HG02973 (cell line): ENCODE data around the gene GALNT6.
A peak's percentile ranks its signal among the peaks of the same experiment; 100 is the strongest.
"Not testable (repeated sequence)": the region's sequence is repeated elsewhere in the genome, so short reads cannot be mapped to it uniquely, and the experiment has no call there.

Experiments used
- ATAC-seq: cut with Tn5 transposase; IDR thresholded peaks from one replicate; pipeline ENCODE4 v1.9.1; 2021; ENCODE audit warnings: moderate library complexity; ENCODE audit not compliant: unreplicated experiment

Gene GALNT6

GRCh38 chr12:51323966-51324895 lies 67.0 kb downstream of the GALNT6 start, which contains the start of gene BIN2:
Gene BIN2 (minus strand): TSS chr12:51324174. CDS start chr12:51324102, 72 bp downstream.
- peak; percentile 49 for ATAC-seq

GRCh38 chr12:51323317-51323960 lies 67.8 kb downstream of the GALNT6 start:
- no peak for ATAC-seq

GRCh38 chr12:51322452-51322851 lies 68.8 kb downstream of the GALNT6 start:
- no peak for ATAC-seq

DNA sequence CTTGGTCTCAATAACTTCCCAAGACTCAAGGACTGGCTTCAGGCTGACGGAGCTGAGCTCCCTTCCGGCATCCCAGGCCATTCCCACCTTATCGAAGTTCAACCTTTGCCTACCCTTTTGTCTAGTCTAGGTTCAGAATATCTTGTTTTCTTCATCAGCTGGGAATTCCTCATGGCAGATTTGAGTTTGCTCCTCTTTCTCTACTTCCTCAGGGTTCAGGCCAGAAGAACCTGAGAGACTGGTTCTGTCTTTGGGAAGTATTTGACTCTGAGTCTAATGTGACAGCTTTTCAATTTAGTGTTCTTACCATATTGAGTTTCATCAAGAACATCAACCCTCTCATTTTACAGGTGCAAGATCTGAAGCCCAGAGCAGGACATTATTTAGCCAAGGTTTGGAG lies 69.3 kb downstream of the GALNT6 start:
- ATAC-seq, result no peak

DNA sequence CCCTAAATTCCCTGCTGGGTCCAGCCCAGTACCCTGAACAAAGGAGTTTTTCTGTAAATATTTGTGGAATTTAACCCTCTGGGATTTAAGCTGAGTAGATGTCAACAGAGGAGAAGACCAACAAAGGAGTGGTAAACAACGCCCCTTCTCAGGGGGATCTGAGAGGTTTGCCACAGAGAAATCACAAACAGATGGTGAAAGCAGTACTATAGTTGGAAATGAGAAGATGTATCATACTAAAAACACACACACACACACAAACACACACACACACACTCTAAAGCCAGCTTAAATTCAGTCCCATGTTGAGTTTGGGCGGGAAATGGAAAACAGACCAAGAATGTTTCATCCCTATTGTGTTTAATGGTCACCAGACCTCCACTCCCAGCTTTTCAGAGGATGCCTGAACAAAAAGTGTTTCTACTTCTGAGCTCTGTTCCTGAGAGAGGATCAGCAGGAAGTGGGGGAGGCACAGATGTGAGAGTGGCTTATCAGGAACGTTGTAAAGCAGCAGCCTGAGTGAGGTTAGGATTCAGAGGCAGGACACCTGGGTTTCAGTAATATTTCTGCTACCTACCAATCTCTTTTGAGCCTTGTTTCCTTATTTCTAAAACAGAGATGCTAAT lies 70.4 kb downstream of the GALNT6 start:
- ATAC-seq, result no peak

DNA sequence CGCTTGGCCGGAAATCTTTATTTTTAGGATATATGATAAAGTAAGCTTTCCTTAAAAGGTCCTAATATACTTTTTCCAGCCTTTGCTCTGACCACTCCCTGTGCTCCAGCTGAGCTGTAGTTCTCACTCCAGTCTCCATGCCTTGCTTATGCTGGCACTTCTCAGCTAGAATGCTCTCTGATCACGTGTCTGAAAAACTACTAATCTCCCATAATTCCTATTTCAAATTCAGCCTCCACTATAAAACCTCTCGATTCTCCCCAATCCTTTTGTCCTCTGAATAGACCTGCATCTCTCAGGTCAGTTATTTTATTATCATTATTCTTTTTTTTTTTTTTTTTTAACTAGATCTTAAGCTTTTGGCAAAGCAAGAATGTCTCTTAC lies 70.9 kb downstream of the GALNT6 start:
- ATAC-seq, result no peak

GRCh38 chr12:51318846-51319599 lies 72.2 kb downstream of the GALNT6 start:
- ATAC-seq, result no peak

GRCh38 chr12:51318057-51318806 lies 73.0 kb downstream of the GALNT6 start:
- ATAC-seq, result not testable (repeated sequence)

DNA sequence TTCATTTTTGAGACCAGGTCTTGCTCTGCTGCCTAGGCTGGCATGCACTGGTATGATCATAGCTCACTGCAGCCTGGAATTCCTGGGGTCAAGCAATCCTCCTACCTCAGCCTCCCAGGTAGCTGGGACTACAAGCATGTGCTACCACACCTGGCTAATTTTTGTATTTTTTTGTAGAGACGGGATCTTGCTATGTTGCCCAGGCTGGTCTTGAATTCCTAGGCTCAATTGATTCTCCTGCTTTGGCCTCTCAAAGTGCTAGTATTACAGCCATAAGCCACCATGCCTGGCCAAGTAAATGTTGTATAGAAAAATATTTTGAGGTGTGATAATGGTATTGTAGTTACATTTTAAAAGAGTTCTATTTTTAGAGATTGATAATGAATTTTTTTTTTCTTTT lies 79.8 kb downstream of the GALNT6 start:
- ATAC-seq, result no peak

- no peak for ATAC-seq
Measured at GRCh38 chr12:51307655-51308593, 83.3 kb downstream of the GALNT6 start.

GRCh38 chr12:51306507-51306906 lies 84.7 kb downstream of the GALNT6 start:
- no peak for ATAC-seq
